NCI-H2196 (cell line): ENCODE measurements around the gene CPT1B.
"Not testable (repeated sequence)": the region's sequence is repeated elsewhere in the genome, so short reads cannot be mapped to it uniquely, and the experiment has no call there.

ENCODE experiments used
- DNase-seq: peaks from one replicate; lab custom pipeline; 2025; ENCODE audit not compliant: unreplicated experiment; lab: John Stamatoyannopoulos, UW

CPT1B gene

GRCh38 chr22:50547263-50547985 lies 30.8 kb downstream of the CPT1B start:
- no peak for DNase-seq

GRCh38 chr22:50546326-50547262 lies 31.6 kb downstream of the CPT1B start:
- DNase-seq, result no peak

- DNase-seq, result no peak
Measured at GRCh38 chr22:50545522-50546325, 32.5 kb downstream of the CPT1B start, which contains the start of gene KLHDC7B. Gene KLHDC7B, plus strand, starts transcription at chr22:50545899. Its CDS starts 345 bp downstream, at chr22:50546244.

- no peak for DNase-seq
Measured at GRCh38 chr22:50544746-50545253, 33.4 kb downstream of the CPT1B start.

GRCh38 chr22:50544078-50544745 lies 34.0 kb downstream of the CPT1B start:
- no peak for DNase-seq

GRCh38 chr22:50542416-50542927 lies 35.8 kb downstream of the CPT1B start:
- DNase-seq, result no peak

GRCh38 chr22:50541667-50542026 lies 36.6 kb downstream of the CPT1B start:
- DNase-seq, result not testable (repeated sequence)

- no peak for DNase-seq
Measured at GRCh38 chr22:50540381-50540780, 37.8 kb downstream of the CPT1B start.

GRCh38 chr22:50537765-50538164 lies 40.5 kb downstream of the CPT1B start:
- no peak for DNase-seq

- no peak for DNase-seq
Measured at GRCh38 chr22:50536226-50536625, 42.0 kb downstream of the CPT1B start.

- DNase-seq, result no peak
Measured at GRCh38 chr22:50535113-50535512, 43.1 kb downstream of the CPT1B start.

GRCh38 chr22:50533856-50534711 lies 44.1 kb downstream of the CPT1B start:
- DNase-seq, result not testable (repeated sequence)

- no peak for DNase-seq
Measured at GRCh38 chr22:50532824-50533796, 45.1 kb downstream of the CPT1B start.

GRCh38 chr22:50531962-50532674 lies 46.1 kb downstream of the CPT1B start:
- DNase-seq, result no peak

GRCh38 chr22:50531546-50531961 lies 46.7 kb downstream of the CPT1B start:
- peak; percentile 35 for DNase-seq

- peak; percentile 59 for DNase-seq
Measured at GRCh38 chr22:50530877-50531545, 47.2 kb downstream of the CPT1B start.

- no peak for DNase-seq
Measured at GRCh38 chr22:50530580-50530876, 47.7 kb downstream of the CPT1B start.
